A172 (cell line): Measurements from ENCODE around the gene NOC4L. TPM values are rescaled to one million over a fixed set of nuclear protein-coding genes. Genes with fewer than 3 reads are reported as not detected.
A peak's percentile ranks its signal among the peaks of the same experiment; 100 is the strongest.
"Not testable (repeated sequence)": the region's sequence is repeated elsewhere in the genome, so short reads cannot be mapped to it uniquely, and the experiment has no call there.

Experiments used
- DNase-seq: peaks from one replicate; pipeline ENCODE4 v3.0.0-alpha.2; 2015; ENCODE audit warnings: low spot score
- total RNA-seq: library from RNA; depleted of rRNA; stranded (reverse); fragments of >200 nt; shearing (Covaris generic); gene quantifications from 2 replicates; pipeline ENCODE4 v1.2.3, GENCODE V29; 2014; rRNA removed

NOC4L gene
- 15.2 and 23.2 TPM in 2 replicates for total RNA-seq

DNA sequence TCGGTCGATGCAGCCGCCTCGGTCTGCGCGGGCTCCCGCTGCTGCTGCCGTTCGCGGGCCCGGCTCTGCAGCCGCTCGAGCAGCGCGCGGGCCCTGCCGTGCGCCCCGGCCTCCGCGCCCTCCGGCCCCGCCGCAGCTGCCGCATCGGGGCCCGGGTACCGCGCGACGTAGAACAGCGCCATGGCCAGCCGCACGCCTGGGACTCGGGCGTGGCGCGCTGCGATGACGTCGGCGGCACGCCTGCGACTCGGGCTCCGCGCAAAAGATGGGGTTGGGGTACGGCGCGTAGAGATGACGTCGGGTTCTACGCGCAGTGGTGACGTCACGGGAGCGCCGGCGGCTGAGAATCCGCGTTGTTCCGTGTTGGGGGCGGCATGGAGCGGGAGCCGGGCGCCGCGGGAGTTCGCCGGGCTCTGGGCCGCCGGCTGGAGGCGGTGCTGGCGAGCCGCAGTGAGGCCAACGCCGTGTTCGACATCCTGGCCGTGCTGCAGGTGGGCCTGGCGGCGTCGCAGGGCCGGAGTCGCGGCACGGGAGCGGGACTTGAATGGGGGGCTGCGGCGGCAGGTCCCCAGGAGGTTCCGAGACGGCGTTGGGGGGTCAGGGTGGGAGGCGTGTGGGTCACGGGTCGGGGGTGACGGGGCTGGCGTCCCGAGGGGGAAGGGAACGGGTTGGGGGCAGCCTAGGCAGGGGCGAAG is at the start of gene NOC4L, which contains the start of gene DDX51:
NOC4L (plus strand) TSS at position 343 of the 695 bp plus-strand sequence; CDS start at position 375, 32 bp downstream.
DDX51 (minus strand) TSS at position 205 of the 695 bp plus-strand sequence; CDS start at position 182, 23 bp downstream.
- DNase-seq = peak; percentile 72

DNA sequence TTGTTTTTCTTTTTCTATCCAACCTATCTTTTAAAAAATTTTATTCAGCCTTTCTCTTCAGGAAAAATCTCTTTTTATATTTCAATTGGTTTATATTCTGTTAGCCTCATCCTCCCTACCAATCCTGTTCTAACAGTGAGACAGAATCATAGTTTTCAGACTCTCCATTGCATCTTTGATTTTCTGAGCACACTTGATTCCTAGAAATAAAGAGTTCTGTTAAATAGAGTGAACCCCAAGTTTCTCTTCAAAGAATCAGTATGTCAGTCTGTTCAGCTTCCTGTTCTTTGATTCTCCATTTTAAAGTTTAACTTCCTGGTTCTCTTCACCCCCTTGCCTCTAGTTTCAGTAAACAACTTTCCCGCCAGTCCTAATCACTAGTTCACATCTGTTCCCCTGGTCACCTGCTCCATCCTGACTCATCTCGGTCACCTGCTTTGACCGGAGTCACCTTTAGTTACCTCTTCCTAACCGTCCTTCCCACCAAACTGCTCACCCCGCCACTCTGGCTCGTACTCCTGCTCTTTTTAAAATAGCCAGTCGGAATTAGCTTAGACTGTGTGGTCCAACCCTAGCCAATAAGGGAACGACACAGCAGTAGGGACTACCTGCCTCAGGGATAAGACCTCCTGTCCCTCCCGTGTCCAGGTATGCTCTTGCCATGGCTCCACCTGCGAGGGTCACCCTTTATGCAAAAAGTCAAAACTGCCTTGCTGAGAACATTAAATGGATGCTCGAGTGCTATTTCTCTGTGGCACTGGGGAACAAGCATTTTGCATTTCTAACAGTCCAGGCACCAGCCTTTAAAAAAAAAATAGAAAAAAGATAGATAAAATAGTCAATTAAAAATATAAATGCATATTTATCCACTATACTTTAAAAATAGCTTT is 48.5 kb upstream of the NOC4L start:
- DNase-seq = no peak

DNA sequence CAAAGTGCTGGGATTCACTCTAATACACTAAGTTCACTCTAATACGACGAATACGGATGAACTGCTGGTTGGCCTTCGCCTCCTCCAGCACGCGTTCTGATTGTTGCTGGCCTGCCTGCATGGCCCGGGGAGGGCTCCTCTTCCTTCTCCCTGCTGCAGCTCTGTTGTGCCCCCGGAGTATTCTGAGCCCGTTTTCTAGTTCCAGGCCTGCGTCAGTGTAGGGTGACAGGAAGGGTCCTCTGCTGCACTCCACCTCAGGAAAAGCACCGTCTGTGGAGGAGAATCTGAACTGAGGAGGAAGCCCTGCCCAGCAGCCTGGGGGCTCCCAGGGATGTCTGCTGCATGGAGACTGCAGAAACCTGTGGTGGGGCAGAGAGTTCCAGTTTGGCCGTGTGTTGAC is 44.5 kb upstream of the NOC4L start:
- DNase-seq = no peak

DNA sequence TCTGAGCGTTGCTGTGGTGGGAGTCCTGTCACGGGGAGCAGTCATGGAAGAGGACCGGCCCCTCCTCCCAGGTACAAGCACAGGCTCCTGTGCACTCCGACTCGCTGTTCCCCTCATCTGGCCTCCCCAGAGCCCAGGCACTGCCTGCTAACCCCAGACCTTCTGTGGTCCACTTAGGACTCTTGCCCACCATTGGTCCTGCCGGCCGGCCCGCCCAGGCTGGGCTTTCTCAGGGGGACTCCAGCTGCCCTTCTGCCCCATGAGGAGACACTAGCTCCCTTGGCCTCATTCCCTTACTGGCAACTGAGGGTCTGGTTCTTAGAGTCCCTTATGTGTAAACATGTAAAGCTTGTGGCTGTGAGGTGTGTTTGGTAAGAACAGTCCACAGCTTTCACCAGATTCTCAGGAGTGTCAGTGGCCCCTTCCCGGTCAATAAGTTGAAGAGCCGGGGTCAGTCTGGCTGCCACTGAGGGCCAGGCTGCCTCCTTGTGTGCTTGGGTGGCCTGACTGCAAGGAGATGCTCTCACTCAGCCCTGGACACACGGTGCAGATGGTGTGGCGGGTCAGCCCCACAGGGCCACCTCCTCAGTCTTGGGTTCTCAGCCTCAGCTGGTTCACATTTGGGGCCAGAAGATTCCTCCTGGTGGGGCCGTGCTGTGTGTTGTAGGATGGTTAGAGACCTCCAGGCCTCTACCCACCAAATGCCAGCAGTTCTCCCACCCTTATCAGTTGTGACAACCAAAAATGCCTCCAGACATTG is 43.8 kb upstream of the NOC4L start:
- no peak for DNase-seq

DNA sequence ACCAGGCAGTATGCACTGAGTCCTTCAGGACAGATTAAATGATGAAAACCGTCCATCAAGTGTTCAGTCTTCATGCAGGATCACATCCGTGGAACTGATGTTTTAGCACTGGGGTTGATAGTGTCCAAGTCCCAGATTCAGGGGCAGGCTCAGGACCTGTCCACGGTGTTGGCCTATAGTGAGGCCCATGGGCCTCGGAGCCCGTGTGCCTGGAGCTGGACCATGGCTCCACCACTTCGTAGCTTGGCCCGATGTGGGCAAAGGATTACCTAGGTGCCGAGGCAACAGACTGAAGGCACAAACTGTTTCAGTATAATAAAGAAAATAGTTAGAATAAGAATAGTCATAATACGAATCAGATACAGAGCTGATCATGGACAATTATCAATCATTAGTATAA is 42.0 kb upstream of the NOC4L start:
- no peak for DNase-seq

DNA sequence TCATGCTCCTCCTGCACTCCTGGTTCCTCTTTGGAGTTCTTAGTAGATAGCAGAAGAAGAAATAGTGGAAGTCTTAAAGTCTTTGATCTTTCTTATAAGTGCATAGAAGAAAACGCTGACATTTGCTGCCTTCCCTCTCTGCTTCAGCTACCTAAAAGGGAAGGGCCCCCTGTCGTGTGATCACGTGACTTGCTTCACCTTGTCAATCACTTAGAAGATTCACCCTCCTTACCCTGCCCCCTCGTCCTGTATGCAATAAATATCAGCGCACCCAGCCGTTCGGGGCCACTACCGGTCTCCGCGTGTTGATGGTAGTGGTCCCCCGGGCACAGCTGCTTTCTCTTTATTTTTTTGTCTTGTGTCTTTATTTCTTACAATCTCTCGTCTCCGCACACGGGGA is 41.2 kb upstream of the NOC4L start:
- not testable (repeated sequence) for DNase-seq

DNA sequence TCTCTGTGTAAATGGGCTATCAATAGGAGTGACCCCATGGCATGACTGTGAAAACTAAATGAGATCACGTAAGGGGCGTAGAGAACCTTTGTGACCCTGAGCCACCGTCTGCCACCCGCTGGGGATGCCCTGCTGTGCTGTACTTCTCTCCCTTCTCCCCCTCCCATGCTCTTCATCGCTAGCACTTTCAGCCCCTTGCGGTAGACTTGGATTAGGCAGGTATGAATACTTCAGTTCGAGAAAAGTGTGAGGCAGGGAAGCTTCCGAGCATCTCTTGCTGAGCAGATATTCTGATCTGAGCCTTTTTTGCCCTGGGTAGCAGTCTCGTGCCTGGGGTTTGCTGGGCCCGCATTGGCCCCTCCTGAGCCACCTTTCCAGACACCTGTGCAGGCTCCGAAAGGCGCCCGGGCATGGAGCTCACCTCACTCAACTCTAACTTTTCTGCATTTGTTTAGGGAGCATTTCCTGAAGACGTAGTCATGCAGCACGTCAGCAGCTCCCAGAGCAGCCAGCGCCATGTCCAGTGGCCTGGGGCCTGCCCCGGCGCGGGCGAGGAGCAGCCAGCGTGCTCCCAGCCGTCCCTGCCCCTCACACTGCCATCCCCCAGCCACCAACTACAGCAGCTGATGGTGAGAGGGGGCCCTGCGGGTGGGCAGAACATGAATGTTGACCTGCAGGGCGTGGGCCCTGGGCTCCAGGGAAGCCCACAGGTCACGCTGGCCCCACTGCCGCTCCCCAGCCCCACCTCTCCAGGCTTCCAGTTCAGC is 40.5 kb upstream of the NOC4L start:
- DNase-seq = no peak

DNA sequence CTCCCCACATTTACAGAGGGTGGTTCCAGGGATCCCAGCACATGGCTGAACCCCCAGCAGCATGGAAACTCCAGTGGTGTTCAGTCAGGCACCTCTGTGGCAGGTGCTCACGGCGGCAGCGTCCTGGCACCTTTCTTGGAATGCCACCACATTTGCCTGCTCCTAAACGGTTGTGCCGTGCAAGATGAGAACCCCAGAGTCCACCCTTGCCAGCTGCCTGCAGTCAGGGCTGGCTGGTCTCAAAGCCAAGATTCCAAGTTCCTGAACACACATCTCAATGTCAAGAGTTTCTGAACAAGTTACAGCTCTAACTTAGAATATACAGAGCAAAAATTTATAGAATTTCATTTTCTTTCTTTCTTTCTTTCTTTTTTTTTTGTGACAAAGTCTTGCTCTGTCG is 38.8 kb upstream of the NOC4L start:
- DNase-seq = no peak

DNA sequence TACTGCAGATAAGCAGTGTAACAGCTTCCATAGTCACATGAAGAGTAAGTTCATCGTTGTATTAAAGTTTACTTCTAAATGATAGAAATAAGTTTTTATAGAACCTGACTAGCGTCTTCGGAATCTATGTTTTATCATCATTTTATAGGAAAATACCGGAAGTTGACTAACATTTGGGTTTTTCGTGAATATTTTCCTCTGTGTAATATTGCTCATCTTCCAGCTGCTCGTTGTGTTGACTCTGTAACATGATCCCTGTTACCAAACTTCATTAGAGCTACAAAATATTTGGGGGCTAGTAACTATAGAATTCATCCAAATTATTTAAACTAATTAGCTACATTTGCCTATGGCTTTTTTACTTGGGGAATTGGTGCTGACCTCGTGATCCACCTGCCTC is 37.3 kb upstream of the NOC4L start:
- no peak for DNase-seq

DNA sequence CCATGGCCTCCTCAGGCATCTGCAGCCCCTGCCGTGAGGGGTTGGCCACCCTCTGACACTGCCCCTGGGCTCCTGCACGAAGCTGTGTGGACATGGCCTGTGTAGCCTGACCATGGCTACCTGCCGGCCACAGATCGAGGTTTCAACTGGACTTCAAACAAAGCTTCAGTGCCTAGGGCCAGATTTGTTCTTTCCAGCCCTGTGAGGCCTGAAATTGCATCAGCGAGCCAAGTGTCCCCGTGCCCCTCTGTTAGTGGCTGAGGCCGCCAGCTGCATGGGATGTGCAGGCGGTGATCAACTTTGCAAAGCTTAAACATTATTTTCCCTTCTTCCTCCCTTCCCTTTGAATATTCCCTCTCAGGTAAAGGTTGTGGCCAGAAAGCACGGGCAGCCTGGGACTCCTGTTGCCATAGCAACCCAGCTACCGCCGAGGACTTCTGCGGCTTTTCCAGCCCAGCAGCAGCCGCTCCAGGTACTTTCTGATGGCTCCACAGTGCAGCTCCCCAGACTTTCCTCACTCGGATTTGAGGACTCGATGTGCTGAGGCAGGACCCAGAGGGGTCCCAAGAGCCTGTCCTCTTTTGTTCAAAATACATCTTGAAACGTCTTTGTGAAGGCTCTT is 35.9 kb upstream of the NOC4L start:
- DNase-seq = no peak

DNA sequence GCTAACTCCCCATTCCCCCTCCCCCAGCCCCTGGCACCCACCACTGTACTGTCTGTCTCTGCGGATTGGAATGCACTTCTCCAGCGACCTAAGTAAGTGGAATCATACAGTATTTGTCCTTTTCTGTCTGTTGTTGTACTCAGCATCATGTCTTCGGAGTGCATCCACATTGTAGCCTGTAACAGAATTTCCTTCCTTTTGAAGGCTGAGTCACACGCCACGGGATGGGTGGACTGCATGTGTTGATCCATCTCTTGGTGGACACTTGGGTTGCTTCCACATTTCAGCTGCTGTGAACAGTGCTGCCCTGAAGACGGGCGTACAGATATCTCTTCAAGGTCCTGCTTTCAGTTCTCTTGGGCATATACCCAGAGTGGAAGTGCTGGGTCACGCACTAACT is 34.5 kb upstream of the NOC4L start:
- DNase-seq = no peak

DNA sequence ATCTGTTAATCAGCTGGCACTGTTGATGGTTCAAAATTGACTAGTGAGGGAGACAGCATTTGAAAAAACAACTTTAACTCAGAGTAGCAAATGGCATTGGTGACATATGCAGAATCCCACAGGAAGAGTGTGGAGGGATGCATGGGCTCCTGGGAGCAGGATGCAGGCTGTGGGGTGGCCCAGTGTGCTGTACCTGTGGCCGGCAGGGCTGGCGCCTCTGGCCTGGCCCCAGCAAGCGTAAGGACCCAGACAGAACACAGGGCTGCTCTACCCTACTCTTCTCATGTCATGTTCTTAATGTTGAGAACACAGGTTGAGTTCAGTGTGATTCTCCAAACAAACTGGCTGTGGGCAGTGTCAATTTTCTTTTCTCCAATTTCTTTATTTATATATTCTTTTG is 33.6 kb upstream of the NOC4L start:
- DNase-seq = no peak

DNA sequence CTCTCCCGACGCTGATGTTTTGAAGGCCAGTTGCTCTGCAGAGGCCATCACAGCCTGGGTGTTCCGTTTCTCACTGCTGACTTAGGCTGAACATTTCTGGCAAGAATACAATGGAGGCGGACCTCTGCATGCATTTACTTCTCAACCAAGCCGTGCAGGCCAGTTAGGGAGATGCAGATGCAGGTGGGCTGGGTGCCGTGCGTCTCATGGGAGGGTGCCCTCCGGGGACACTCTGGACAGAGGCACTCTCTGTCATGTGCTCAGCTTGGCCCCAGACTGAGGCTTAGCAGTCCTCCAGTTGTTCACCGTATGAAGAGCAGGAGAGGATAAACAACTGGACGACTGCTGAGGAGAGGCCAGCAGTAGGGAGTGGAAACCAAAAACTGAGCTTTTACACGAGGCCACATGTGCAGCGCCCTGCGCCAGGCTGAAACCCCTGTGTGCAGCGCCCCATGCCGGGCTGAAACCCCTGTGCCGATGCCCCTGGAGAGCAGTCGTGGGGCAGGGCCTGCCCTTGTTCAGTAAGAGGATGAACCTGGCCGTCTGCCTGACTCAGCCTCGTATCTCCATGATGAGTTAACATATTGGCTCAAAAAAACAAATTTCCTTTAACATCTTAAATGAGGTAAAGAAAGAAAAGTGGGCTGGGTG is 32.5 kb upstream of the NOC4L start:
- no peak for DNase-seq

DNA sequence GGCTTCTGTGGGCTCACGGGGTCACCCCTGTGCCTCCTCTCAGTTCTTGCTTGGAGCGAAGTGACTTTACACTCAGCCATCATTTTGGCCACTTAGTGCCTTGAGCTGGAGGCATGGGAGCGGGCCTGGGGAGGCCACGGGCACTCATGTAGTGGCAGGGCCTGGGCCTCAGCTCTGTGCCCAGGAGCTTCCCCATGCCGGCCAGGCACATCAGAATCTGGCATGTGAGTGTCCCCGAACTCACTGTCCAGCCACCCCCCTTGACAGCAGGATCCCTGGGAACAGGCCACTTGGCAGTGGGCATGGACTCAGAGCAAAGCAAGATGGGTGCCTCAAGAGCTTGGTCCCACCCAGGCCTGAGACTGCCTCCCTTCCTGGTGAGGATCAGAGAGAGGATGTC is 29.6 kb upstream of the NOC4L start:
- no peak for DNase-seq

DNA sequence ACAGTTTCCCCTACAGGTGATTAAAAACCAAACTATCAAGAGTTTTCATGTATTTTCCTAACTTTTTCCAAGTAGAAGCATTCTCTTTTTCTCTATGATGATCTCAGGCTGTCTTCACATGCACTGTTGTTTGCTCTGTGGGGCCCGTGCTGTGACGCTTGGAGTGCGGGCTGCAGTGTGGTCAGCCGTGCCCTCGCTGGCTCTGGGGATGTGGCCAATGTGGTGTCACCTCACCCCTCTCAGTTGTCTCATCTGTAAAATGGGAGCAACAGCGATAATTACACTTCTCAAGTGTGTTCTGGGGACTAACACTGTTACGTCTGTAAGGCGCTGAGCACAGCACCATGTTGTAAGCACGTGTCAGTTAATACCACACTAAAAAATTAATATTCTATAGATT is 28.8 kb upstream of the NOC4L start:
- no peak for DNase-seq

DNA sequence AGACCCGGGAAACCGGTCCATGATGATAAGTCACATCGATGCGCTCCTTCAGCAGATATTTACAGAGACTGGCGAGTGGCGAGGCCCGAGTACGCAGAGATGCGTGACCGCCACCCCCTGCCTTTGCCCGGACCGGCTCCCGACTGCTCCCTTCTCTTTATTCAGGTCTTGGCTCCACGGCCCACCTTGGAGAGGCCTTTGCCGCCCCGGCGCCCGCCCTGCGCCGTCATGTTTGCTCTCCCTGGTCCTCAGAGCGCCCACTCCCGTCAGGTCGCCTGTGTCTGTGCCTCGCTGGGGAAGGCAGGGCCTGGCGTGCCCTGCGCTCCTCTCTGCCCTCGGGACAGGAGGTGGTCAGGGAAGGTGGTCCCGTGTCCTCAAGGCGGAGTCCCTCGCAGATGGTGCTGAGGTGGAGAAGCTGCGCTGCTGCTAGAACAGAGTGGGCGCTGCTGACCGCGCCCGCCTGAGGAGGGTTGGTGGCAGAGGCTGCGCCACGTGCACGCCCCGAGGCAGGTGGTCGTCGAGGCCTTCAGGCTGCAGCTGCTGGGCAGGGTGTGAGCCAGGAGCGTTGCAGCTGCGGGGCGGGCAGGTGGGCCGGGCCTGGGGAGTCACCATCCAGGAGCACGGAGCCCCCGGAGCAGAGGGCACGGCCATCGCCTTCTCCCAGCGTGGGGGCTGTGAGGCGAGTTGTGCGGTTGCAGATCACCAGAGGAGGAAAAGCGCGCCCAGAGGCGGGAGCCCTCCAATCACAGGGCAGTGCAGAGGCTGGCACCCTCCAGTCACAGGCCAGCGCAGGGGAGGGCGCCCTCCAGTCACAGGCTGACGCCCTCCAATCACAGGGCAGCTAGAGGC is 27.3 kb upstream of the NOC4L start:
- DNase-seq = no peak

DNA sequence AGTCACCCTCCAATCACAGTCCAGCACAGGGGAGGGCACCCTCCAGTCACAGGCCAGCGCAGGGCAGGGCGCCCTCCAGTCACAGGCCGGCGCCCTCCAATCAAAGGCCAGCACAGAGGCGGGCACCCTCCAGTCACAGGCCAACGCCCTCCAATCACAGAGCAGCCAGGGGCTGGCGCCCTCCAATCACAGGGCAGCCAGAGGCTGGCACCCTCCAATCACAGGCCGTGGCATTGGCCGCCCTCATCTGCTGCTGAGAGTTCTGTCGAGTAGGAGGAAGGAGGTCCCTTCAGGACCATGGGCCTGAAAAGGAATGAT is 26.7 kb upstream of the NOC4L start:
- no peak for DNase-seq

DNA sequence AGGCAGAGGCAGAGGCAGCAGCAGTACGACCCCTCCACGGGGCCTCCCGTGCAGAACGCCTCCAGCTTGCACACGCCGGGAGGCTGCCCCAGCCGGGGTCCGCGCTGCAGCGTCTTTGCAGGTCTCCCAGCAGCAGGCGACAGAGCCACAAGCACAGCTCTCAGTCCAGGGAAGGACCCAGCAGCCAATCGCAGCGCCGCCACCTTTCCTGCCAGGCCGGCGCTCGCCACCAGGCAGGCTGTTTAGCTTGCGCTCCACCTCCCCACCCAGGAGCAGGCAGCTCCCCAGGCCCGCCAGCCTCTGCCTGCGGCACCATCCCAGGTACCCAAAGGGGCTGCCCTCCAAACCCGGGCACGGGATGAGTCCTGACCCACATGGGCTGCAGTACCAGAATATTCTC is 25.4 kb upstream of the NOC4L start:
- no peak for DNase-seq

DNA sequence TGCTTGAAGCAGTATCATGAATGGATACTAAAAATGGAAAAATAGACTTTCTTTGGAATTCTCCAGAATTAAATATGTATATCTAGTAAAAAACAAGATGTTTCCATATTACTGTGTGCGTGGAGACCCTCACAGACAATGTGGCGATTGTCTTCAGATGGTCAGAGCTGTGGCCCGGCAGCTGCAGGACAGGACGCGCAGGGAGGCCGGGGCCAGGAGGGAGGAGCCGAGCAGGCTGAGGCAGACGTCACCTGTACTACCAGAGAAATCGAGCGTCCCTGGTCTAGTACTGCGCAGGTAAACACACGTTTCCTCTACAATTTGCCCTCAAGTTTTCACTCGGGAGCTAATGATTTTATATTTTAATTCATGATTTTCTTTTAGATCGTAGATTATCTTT is 23.0 kb upstream of the NOC4L start:
- DNase-seq = no peak
